RPMI8226 (cell line): ENCODE results near the gene ERO1B.
"Not testable (repeated sequence)": the region's sequence is repeated elsewhere in the genome, so short reads cannot be mapped to it uniquely, and the experiment has no call there.

Experiments used
- DNase-seq: peaks from one replicate; pipeline ENCODE4 v3.0.0-alpha.2; 2015

ERO1B gene

DNA sequence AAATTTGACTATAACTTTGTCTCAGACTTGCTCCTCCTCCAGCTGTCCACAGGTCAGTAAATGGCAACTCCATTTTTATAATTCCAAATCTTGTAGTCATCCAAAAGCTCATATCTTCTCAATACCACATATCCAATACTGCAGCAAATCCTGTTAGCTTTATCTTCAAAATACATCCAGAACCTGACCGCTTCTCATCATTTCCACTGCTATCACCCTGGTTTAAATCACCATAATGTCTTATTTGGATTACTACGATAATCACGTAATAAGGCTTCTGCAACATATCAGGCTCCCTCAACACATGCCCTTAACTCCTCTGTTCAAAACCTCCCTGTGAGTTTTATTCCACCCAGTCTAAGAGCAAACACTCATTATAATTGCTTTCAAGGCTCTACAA, 34.5 kb downstream of the ERO1B start:
- DNase-seq: no peak

DNA sequence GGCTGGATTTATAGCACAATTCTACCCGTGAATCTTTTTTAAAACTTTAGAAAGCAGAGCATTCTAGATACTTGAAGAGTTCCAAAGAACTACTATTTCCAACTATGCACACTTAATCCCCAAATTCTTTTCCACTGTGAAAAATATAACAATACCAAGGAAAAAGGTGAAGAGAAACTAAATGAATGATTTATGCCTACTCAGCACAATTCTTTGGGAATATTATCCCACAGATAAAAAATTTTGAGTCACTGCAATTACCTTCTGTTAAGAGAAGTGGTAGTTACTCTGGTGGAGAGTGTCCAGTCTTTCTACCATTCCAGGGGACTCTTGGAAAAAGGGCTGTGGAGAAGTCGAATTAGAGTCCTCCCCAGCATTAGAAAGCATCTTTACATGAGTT, 39.2 kb downstream of the ERO1B start:
- DNase-seq: no peak

DNA sequence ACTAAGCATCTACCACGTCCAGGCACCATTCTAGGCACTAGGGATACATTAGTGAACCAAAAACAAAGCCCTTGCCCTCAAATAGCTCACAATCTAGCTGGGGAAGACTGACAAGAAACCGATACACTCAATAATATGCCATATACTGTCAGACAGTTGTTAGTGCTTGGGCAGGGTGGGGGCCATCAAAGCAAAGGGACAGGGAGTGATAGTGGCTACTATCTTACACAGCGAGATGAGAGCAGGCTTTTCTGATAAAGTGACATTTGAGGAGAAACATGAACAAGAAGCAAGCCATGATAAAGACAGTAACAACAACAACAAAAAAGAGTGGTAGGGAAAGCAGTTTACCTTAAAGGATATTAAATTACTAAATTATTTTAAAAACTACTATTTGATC, 41.1 kb downstream of the ERO1B start:
- DNase-seq: no peak

DNA sequence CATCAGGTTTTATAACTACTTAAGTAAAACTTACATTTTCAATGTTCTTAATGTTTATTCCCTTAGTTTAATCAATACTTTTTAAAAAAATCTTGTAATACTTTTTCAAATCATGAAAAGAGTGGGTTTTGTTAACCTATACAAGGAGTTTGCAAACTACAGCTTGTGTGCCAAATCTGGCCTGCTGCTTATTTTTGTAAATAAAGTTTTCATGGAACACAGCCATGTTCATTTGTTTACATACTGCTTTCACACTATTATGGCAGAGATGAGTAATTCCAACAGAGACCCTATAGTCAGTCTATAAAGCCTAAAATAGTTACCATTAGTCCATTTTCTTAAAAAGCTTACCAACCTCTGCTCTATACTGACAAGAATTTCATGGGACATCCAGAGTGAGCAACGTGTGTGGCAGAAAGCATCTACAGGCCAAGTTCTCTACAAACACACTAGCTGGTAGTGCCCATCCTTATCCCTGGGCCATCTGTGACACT, 42.6 kb downstream of the ERO1B start:
- no peak for DNase-seq

DNA sequence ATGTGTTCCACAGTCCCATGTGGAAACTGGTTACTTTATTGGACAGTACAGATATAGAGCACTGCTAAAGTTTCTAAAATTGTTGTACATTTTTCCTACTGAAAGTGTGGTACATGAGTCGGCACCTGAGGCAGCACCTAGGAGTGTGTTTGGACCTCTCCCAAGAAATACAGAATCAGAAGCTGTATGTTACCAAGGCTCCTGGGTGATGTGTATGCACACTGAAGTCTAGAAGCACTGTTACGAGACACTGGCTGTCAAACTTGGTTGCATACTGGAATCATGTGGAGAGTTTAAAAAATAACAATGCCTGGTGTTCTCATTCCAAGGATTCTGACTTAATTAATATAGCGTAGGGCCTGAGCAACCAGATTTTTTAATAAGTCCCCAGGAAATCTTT, 46.6 kb downstream of the ERO1B start:
- DNase-seq: no peak

DNA sequence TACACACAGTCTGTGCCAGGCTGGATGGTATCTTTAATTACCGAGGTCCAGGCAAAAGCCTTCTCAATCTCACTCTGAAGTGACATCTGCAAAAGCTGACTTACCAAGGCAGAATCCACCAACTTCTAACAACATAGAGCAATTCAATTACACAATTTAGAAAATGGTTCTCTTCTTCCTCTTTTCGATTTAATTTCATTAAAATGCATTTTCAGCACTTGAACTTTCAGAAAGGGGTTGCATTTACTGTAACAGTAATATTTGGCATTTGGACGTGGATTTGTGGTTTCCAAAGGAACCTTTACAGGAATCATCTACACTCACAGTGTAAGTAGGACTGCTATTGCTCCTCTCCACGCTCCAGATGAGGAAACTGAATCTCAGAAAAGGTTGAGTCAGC, 53.3 kb downstream of the ERO1B start:
- no peak for DNase-seq

DNA sequence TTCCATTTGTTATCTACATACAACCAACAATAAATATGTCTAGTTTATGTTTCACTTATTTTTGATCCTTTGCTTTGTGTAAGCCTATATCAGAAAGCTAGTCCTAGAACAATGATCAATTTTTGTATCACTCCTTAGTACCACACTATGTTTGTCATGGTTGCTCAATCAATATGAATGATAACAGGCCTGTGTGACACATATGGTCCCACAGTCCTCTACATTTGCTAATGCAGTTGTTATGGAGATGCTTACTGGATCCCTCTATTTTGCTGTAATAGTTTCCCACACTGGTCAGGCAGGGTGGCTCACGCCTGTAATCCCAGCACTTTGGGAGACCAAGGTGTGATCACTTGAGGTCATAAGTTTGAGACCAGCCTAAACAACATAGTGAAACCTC, 59.1 kb downstream of the ERO1B start:
- no peak for DNase-seq

DNA sequence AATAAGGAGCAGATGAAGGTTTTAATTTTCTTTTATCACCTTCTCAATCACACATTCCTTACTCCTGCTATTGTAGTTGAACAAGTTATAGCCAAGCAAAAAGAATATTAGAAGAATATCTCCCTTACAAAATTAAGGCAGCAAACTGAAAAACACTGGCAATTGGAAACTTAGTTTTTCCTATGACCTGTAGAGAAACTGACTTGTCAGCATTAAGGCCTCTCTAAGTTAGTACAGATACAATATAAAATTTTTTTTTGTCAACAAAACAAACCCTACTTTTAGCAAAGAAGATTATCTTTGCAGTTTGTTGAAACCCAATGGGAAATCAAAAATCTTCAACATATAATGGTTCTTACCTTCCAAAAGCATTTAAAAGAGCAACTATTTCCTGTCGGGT, 61.3 kb downstream of the ERO1B start:
- DNase-seq: no peak

DNA sequence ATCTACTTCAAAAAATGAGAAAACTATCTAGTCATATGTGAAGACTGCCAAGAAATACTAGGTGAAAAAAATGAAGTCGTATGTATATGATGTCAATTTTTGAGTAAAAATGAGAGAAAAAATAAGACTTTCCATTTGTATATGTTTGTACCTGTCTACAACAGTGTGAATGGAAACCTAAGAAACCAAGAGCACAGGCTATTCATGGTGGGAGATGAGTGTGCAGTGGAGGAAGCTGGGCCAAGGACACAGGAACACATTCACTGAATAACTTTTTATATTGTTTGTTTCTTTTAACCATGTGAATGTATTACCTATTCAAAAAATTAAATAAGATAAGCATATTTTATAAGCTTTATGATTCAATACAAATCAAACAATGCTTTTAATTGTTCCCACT, 67.0 kb downstream of the ERO1B start:
- no peak for DNase-seq

DNA sequence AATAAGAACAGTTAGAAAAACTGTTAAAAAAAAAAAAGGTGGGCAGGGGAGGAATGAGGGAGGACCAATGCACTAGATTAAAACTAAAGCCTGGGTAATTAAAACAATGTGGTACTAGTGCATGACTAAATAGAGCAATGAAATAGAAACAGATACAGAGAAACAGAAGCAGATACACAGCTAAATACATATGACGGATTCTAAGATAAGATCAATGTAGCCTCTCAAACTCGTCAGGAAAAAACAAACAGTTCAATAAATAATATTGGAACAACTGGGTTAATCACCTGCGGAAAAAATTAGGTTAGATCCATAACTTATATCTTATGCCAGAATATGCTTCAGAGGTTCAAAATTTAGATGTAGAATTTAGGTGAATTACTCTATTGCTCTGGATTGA, 68.2 kb downstream of the ERO1B start:
- DNase-seq: no peak

DNA sequence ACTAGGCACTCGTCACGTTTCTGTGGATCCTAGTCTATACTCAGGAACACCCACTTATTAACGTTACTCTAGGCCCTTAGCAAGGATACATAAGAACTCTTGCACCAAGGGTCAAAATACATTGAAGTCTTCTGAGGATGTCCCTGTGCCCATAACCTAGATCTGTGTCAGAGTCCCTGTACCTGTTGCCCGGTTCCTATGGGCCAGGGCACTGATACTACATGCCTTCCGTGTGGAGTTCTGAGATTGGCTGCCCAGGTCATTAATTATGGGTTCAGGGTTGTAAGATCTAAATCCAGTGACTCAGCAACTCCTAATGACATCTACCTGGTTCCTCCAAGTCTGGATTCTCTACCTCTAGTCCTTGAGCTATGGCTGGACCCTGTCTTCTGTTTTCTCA, 69.9 kb downstream of the ERO1B start:
- DNase-seq: no peak

DNA sequence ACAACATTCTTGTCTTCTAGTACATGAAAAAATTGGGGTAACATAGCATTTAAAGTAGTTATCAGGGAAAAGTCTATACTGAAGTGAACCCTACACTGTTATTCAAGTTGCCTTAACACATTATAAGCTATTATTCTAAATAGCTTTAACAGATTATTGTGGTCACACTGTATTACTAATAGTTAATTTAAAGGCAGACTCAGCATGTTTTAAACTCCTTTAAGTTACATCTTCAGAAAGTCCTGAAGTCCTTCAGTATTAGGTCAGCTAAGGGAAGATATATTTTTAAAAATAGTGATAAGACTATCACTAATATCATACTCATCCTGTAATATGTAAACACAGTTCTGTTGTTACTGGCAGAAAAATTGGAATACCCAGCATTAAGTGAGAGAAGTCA, 72.0 kb downstream of the ERO1B start:
- no peak for DNase-seq

DNA sequence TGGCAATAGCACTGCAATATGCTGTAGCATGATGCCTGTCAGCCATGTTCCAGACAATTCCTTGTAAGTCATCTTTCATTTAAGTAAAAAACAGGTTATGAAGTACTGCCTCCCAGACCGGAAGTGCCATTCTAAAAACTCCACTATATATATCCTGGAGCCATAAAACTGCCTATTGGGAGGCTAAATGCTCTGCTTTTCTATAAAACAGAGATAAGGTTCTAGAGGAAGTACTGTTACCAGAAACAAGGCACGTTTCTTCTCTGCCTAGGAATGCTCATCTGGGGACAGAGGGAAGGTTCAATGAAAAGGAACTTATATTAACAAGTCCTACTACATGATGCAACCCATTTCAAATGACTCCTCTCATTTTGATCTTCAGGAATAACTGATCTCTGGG, 72.6 kb downstream of the ERO1B start:
- DNase-seq: no peak

DNA sequence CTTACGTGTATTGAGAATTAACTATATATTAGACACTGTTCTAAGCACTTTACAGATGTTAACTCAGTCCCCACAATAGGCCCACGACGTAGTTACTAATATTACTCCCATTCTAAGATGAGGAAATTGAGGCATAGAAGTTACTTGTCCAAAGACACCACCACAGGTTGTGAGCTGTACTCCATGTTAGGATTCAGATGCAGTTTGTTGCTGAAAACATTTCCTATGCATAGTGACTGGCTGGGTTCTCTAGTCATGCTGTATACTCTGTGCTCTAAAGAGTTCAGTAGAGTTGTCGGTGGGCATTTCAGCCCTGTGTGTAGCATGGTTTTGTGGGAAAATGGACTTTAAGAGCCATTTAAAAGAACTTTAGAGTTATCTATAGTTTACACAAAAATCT, 74.2 kb downstream of the ERO1B start:
- no peak for DNase-seq

DNA sequence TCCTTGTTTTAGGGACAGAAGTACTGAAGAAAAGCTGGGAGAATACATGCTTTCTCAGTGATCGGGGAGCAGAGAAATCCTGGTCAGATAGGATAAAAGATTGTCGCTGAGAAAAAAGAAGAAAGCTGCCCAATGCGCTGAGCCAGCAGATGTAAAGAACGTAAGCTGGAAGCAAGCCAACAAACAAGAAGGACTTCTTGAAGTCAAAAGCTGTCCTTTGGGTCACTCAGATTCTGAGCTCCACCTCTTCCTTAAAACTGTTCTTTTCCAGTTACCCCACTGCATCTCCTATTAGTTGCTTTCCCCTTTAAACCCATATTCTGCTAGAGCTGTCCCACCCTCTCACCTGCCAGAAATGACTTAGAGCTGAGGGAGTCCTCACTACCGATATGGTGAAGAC, 74.6 kb downstream of the ERO1B start:
- DNase-seq: peak; percentile 15

DNA sequence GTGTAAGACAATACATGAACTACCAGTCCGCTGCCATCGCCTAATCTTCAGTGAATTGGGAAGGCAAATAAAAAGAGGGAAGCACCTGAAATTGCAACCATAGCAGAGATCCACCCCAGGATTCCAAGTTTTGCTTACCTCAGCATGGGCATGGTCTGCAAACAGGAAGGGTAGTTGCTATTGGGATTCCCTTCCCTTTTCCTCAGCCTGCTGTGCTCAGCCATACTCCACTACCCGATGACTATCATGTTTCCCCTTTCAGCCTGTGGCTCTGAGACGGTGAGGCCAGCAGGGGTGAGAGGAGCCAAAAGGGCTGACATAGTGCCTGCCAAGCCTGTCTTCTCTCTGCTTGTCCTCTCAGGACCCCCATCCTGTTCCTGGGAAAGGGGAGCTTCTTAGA, 75.2 kb downstream of the ERO1B start:
- DNase-seq: no peak

DNA sequence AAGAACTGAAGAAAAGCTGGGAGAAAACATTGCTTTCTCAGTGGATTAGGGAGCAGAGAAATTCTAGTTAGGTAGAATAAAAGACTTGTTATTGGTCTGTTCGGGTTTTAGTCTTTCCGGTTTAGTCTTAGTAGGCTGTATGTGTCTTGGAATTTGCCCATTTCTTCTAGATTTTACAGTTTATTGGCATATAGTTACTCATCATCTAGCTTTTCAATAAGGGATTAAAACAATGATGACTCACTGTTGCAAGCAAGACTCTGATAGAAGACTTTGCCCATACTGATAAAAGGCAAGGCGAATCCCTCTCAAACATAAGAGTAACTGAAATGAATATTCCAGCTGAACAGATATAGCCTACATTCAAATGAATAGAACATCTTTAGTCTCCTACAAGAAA, 77.1 kb downstream of the ERO1B start:
- no peak for DNase-seq

DNA sequence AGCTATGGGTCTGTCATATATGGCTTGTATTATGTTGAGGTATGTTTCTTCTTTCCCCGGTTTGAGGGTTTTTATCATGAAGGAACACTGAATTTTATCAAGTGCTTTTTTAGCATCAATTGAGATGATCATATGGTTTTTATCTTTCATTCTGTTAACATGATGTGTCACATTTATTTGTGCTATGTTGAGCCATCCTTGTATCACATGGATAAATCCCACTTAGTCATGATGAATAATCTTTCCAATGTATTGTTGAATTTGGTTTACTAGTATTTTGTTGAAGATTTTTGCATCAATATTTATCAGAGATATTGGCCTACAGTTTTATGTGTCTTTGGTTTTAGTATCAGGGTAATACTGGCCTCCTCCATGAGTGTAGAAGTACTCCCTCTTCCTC, 77.7 kb downstream of the ERO1B start:
- DNase-seq: no peak

DNA sequence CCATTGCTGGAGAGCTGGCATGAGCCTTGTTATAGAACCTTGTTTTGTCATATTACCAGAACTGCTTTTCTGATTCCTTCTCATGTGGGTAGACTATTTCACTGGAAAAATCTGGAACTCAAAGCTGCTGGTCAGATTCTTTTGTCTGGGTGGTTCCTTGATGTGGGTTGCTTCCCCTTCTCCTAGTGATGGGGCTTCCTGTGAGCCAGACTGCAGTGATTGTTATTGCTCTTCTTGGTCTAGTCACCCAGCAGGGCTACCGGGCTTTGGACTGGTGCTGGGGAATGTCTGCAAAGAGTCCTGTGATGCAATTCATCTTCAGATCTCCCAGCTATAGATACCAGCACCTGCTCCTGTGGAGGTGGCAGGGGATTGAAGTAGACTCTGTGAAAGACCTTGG, 80.0 kb downstream of the ERO1B start:
- no peak for DNase-seq

DNA sequence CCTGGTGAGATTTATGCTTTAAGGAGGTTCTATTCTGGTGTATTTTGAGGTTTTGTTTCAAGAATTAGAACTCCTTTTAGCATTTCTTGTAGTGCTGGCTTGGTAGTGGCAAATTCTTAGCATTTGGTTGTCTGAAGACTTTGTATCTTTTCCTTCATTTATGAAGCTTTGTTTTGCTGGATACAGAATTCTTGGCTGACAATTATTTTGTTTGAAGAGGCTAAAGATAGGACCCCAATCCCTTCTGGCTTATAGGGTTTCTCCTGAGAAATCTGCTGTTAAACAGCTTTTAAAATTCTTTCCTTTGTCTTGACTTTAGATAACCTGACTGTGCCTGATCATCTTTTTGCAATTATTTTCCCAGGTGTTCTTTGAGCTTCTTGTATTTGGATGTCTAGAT, 80.8 kb downstream of the ERO1B start:
- no peak for DNase-seq

DNA sequence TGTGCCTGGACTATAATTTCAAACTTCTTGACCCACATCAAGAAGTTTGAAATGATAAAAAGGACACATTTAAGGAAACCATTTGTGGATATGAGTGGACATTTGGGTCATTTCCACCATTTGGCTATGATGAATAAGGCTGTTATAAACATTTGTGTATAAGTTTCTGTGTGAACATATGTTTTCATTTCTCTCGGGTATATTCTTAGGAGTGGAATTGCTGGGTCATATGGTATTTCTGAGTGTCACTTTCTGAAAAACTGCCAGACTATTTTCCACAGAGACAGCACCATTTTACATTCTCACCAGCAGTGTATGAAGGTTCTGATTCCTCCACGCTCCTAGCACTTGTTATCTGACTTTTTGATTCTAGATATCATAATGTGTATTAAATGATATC, 88.6 kb downstream of the ERO1B start:
- DNase-seq: no peak

DNA sequence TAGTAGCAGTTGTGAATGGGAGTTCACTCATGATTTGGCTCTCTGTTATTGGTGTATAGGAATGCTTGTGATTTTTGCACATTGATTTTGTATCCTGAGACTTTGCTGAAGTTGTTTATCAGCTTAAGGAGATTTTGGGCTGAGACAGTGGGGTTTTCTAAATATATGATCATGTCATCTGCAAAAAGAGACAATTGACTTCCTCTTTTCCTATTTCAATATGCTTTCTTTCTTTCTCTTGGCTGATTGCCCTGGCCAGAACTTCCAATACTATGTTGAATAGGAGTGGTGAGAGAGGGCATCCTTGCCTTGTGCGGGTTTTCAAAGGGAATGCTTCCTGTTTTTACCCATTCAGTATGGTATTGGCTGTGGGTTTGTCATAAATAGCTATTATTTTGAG, 93.7 kb downstream of the ERO1B start:
- not testable (repeated sequence) for DNase-seq

DNA sequence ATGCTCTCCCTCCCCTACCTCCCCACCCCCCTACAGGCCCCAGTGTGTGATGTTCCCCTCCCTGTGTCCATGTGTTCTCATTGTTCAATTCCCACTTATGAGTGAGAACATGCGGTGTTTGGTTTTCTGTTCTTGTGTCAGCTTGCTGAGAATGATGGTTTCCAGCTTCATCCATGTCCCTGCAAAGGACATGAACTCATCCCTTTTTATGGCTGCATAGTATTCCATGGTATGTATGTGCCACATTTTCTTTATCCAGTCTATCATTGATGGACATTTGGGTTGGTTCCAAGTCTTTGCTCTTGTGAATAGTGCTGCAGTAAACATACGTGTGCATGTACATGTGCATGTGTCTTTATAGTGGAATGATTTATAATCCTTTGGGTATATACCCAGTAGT, 95.3 kb downstream of the ERO1B start:
- DNase-seq: not testable (repeated sequence)

DNA sequence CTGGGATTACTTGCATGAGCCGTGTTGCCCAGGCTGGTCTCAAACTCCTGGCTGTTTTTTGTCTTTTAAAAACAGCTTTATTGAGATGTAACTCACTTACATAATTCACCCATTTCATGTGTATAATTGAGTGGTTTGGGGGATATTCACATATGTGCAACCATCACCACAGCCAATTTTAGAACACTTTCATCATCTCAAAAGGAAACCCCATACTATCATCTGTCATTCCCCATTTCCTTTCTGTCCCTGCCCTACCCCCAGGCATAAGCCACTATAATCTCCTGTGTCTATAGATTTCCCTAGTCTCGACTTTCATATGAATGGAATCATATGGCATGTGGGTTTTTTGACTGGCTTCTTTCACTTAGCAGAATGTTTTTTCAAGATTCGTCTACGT, 96.1 kb downstream of the ERO1B start:
- DNase-seq: no peak

DNA sequence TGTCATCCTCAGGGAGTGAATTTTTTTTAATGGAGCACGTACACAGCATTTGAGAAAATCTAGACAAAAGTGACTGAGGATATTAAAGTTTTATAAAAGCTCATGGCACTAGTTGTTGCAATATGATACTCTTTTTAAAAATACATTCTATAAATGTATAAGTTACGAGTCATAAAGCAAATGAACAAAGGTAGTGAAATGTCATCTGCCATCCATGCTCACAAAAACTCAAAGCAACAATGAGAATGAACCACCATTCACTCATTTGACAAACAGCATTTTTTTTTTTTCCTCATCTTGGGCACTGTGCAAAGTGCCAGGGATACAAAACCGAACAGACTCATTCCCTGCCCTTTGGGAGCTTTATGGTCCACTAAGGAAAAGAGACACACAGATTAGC, 100.7 kb downstream of the ERO1B start:
- DNase-seq: no peak

DNA sequence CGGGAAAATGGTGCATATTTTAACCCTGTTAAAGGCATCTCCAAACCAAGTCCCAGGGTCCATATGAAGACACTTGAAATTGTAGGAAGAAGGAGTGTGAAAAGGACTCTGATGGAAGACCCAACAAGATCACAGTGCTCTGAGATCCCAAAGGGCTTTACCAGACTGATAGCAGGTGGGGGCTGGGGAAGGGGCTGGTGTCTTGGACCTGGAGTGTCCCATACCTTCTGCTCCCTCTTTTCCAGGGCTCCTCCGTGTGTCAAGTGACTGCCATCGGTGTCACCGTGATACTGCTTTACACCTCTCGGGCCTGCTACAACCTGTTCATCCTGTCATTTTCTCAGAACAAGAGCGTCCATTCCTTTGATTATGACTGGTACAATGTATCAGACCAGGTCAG, 102.1 kb downstream of the ERO1B start:
- DNase-seq: no peak
